Neural cell (in vitro differentiated cells): Measurements from ENCODE around the gene CEP128. TPM values are rescaled to one million over a fixed set of nuclear protein-coding genes. Genes with fewer than 3 reads are reported as not detected.

Source experiments
- H2AFZ ChIP-seq: fragments of 200-600, 300-800 bp; sonication (generic), shearing (Covaris generic); 2 replicates; pipeline ENCODE4 v1.6.0; 2014; ENCODE audit warnings: low read depth, mild to moderate bottlenecking, antibody characterized with exemption, low read length, moderate library complexity
- H3F3A ChIP-seq: fragments of 200-600 bp; shearing (Covaris generic); 2 replicates; pipeline ENCODE4 v1.6.1; 2016; ENCODE audit warnings: mild to moderate bottlenecking, moderate library complexity, mixed read lengths, antibody characterized with exemption, low read length; ENCODE audit not compliant: insufficient read depth, poor library complexity, severe bottlenecking
- H3K27ac ChIP-seq: fragments of 200-600, 300-800 bp; sonication (generic), shearing (Covaris generic); 2 replicates; pipeline ENCODE4 v1.5.1; 2014; ENCODE audit warnings: mild to moderate bottlenecking, low read length, moderate library complexity
- H3K27me3 ChIP-seq: fragments of 300-800, 200-600 bp; sonication (generic), shearing (Covaris generic); 2 replicates; pipeline ENCODE4 v1.6.0; 2014; ENCODE audit warnings: mild to moderate bottlenecking, low read depth, low read length, moderate library complexity; ENCODE audit not compliant: insufficient read depth
- H3K36me3 ChIP-seq: fragments of 300-800, 200-600 bp; sonication (generic), shearing (Covaris generic); 2 replicates; pipeline ENCODE4 v1.5.1; 2014; ENCODE audit warnings: mild to moderate bottlenecking, antibody characterized with exemption, low read length, moderate library complexity; ENCODE audit not compliant: insufficient read depth
- H3K4me2 ChIP-seq: fragments of 300-800, 200-600 bp; sonication (generic), shearing (Covaris generic); 2 replicates; pipeline ENCODE4 v1.6.0; 2014; ENCODE audit warnings: mild to moderate bottlenecking, low read length
- H3K4me3 ChIP-seq: fragments of 300-800, 200-600 bp; sonication (generic), shearing (Covaris generic); 2 replicates; pipeline ENCODE4 v1.5.1; 2014; ENCODE audit warnings: mild to moderate bottlenecking, low read length, moderate library complexity
- H3K79me2 ChIP-seq: fragments of 200-600 bp; shearing (Covaris generic); replicated peaks from 2 replicates; pipeline ENCODE4 v1.6.0; 2014; ENCODE audit warnings: mild to moderate bottlenecking, low read length, moderate library complexity; ENCODE audit not compliant: insufficient read depth
- H3K9ac ChIP-seq: fragments of 300-800, 200-600 bp; sonication (generic), shearing (Covaris generic); 2 replicates; pipeline ENCODE4 v1.6.1; 2016; ENCODE audit warnings: mild to moderate bottlenecking, low read length, mixed read lengths
- H3K9me2 ChIP-seq: fragments of 200-600 bp; shearing (Covaris generic); 2 replicates; pipeline ENCODE4 v1.6.1; 2016; ENCODE audit warnings: mild to moderate bottlenecking, low read length, mixed read lengths; ENCODE audit not compliant: insufficient read depth
- H3K9me3 ChIP-seq: fragments of 200-600, 300-800 bp; sonication (generic), shearing (Covaris generic); 2 replicates; pipeline ENCODE4 v1.6.1; 2016; ENCODE audit warnings: mild to moderate bottlenecking, mixed run types, low read length, moderate library complexity, mixed read lengths
- H4K20me1 ChIP-seq: fragments of 200-600 bp; shearing (Covaris generic); 2 replicates; pipeline ENCODE4 v1.6.1; 2016; ENCODE audit warnings: mild to moderate bottlenecking, mixed run types; ENCODE audit not compliant: insufficient read depth
- CTCF ChIP-seq: fragments of 450-650 bp; IDR thresholded peaks from 2 replicates; pipeline ENCODE4 v1.5.1; 2014; ENCODE audit warnings: antibody characterized with exemption, mild to moderate bottlenecking, moderate library complexity; ENCODE audit not compliant: poor library complexity, severe bottlenecking
- EP300 ChIP-seq: fragments of 450-650 bp; conservative IDR thresholded peaks from 2 replicates; pipeline ENCODE4 v1.6.1; 2014; ENCODE audit warnings: antibody characterized with exemption, mild to moderate bottlenecking, moderate library complexity; ENCODE audit not compliant: poor library complexity, severe bottlenecking
- EZH2 ChIP-seq: fragments of 200-600, 300-800 bp; shearing (Covaris generic), sonication (generic); IDR thresholded peaks from 2 replicates; pipeline ENCODE4 v1.6.1; 2014; ENCODE audit warnings: antibody characterized with exemption, low read length, borderline replicate concordance, mild to moderate bottlenecking; ENCODE audit not compliant: insufficient read depth, poor library complexity, severe bottlenecking
- MXI1 ChIP-seq: fragments of 450-650 bp; conservative IDR thresholded peaks from 2 replicates; pipeline ENCODE4 v1.6.1; 2014; ENCODE audit warnings: antibody characterized with exemption, mild to moderate bottlenecking; ENCODE audit not compliant: poor library complexity, severe bottlenecking
- POLR2AphosphoS5 ChIP-seq: IDR thresholded peaks from 2 replicates; pipeline ENCODE4 v1.6.1; 2012
- RAD21 ChIP-seq: fragments of 450-650 bp; conservative IDR thresholded peaks from 2 replicates; pipeline ENCODE4 v1.6.1; 2014; ENCODE audit warnings: antibody characterized with exemption, mild to moderate bottlenecking, moderate library complexity
- REST ChIP-seq: IDR thresholded peaks from 2 replicates; pipeline ENCODE4 v1.6.1; 2012; ENCODE audit warnings: borderline replicate concordance
- SMC3 ChIP-seq: fragments of 450-650 bp; conservative IDR thresholded peaks from 2 replicates; pipeline ENCODE4 v1.6.1; 2014; ENCODE audit warnings: antibody characterized with exemption, mild to moderate bottlenecking, moderate library complexity; ENCODE audit not compliant: poor library complexity
- TAF1 ChIP-seq: IDR thresholded peaks from 2 replicates; pipeline ENCODE4 v1.6.1; 2012; ENCODE audit warnings: low read depth
- polyA plus RNA-seq: library from polyadenylated mRNA; depleted of rRNA; stranded (reverse); fragments of >200 nt; gene quantifications from 2 replicates; pipeline ENCODE4 v1.2.3, GENCODE V29; 2014

Gene CEP128
- polyA plus RNA-seq, 1 donor from 2014 or later: 5.5 TPM

- Histone ChIP-seq H2AFZ (no peak overlapping the region), H3K79me2 (no peaks in the 10 kb centered on the region), H3K36me3 (no peaks in the 10 kb centered on the region), H3K9me3 (no peaks in the 10 kb centered on the region), H3K9ac (no peak overlapping the region), H4K20me1 (no peaks in the 10 kb centered on the region), H3K27ac (no peak overlapping the region), H3K27me3 (no peaks in the 10 kb centered on the region), H3K4me3 (no peak overlapping the region), H3F3A (no peaks in the 10 kb centered on the region), H3K4me2 (no peak overlapping the region), H3K9me2 (no peaks in the 10 kb centered on the region)
- TF ChIP-seq MXI1 (no peak), TAF1 (no peak), EZH2 (no peak), CTCF (no peak), REST (no peak), RAD21 (no peak), EP300 (no peak), POLR2AphosphoS5 (no peak), SMC3 (no peak)
These were observed 10.6 kb downstream of the CEP128 start for GRCh38 chr14:80930836-80931389.

- Histone ChIP-seq H3K9me3 (no peaks in the 10 kb centered on the region), H3K79me2 (no peaks in the 10 kb centered on the region), H3K27me3 (no peaks in the 10 kb centered on the region), H4K20me1 (no peaks in the 10 kb centered on the region), H3K4me3 (no peak overlapping the region), H3K9ac (no peak overlapping the region), H3K36me3 (no peaks in the 10 kb centered on the region), H2AFZ (no peak overlapping the region), H3K27ac (no peak overlapping the region), H3K4me2 (no peak overlapping the region), H3F3A (no peaks in the 10 kb centered on the region), H3K9me2 (no peaks in the 10 kb centered on the region)
- TF ChIP-seq REST (no peak), MXI1 (no peak), TAF1 (no peak), EP300 (no peak), POLR2AphosphoS5 (no peak), RAD21 (no peak), EZH2 (no peak), CTCF (no peak), SMC3 (no peak)
These were observed 11.4 kb downstream of the CEP128 start for GRCh38 chr14:80930095-80930494.
